Right lobe of liver (tissue), 5 donors: ENCODE results near the gene FTO. TPM values are rescaled to one million over a fixed set of nuclear protein-coding genes. Genes with fewer than 3 reads are reported as not detected.

Source experiments
- small RNA-seq, 2 experiments: library from RNA; depleted of rRNA; stranded (forward); fragments of <200 nt; gene quantifications; one replicate each; pipeline ENCODE3, GENCODE V24; 2016
- total RNA-seq, 6 experiments: library from RNA; depleted of rRNA in 2 of 6; stranded (reverse); fragments of >200 nt in 2 of 6; fragmentation: NEBNext Ultra II Directional in 3 of 6; extraction: Animal tissue kit (Norgen Biotek cat#: 25700) in 3 of 6; gene quantifications; one replicate each; pipeline versions ENCODE4 v1.1.0 to v1.2.4, GENCODE V29; 2016 to 2023
- donor health status: DM: no; HTN: no; CAD: no.
- donor health status: DM: no; HTN: no; CAD: no.
- donor health status: DM: no; HTN: yes; CAD: no.
- donor health status: DM: no; HTN: yes; CAD: no.

Gene FTO
- total RNA-seq, 6 experiments from 2014 or later = 28.9 to 51.6 (median 33.6) TPM

Small RNA genes within 50 kb of the gene (small RNA-seq; reads per million reads assigned to genes)
- 0 reads per million in 2 experiments for gene AC007347.2

Other genes starting within 250 kb of the FTO start
- 10 to 100 TPM; 23.3 to 42.4 (median 26.5) TPM for gene AKTIP, start 200.9 kb upstream of the FTO start, total RNA-seq
- gene RPGRIP1L, start 297 bp upstream of the FTO start, total RNA-seq = 1 to 10 TPM in 4 of 6 experiments, under 1 TPM in 2; 0.86 to 2.0 (median 1.3) TPM